Esophagus squamous epithelium (tissue), 5 donors: ENCODE measurements around the gene ADAMTS3. TPM values are rescaled to one million over a fixed set of nuclear protein-coding genes. Genes with fewer than 3 reads are reported as not detected.

Experiments used
- DNase-seq: peaks from one replicate; lab custom pipeline; 2025; lab: John Stamatoyannopoulos, UW
- H3K27ac ChIP-seq, 4 donors: fragments of 200-600 bp; sonication (generic); one replicate each; pipeline ENCODE4 v1.5.1; 2016 to 2019; ENCODE audit warnings: mild to moderate bottlenecking in 1 of 4
- H3K27me3 ChIP-seq, 4 donors: fragments of 200-600 bp; sonication (generic); 1 replicate in 3 of 4; 2 replicates in 1 of 4; pipeline versions ENCODE4 v1.5.1 to v1.6.0; 2017 to 2021; ENCODE audit warnings: antibody characterized with exemption in 1 of 4
- H3K36me3 ChIP-seq, 3 donors: fragments of 200-600 bp; sonication (generic); one replicate each; pipeline ENCODE4 v1.5.1; 2016 to 2019
- H3K4me1 ChIP-seq, 3 donors: fragments of 200-600 bp; sonication (generic); one replicate each; pipeline ENCODE4 v1.5.1; 2017 to 2019
- H3K4me3 ChIP-seq, 4 donors: fragments of 200-600 bp; sonication (generic); 1 replicate in 3 of 4; 2 replicates in 1 of 4; pipeline ENCODE4 v1.5.1; 2016 to 2019; ENCODE audit warnings: mild to moderate bottlenecking in 2 of 4, moderate library complexity in 1 of 4
- H3K9me3 ChIP-seq, 3 donors: fragments of 200-600 bp; sonication (generic); one replicate each; pipeline ENCODE4 v1.5.1; 2016 to 2019
- POLR2A ChIP-seq, 4 donors: fragments of 450-650 bp; IDR thresholded peaks; one replicate each; pipeline ENCODE4 v1.6.1; 2017; ENCODE audit warnings: antibody characterized with exemption in 4 of 4, mild to moderate bottlenecking in 4 of 4, moderate library complexity in 3 of 4
- WGBS, 2 donors: methylation state at CpG; one replicate each; pipeline ENCODE4 v1.1.5; 2018; 5-methylcytosine and 5-hydroxymethylcytosine counted together
- intact Hi-C: fragments of 100-400 bp; cut with DNase I; formaldehyde crosslinking; loops from one replicate; pipeline ENCODE4 v1.15.0; 2022
- total RNA-seq, 4 donors: library from RNA; depleted of rRNA; stranded (reverse); fragments of >200 nt; gene quantifications; one replicate each; pipeline ENCODE4 v1.1.0, GENCODE V29; 2016
- TF ChIP-seq, protein P1 (sequence below), 6 experiments: fragments of 450-650 bp in 4 of 6; fragments of 200-600 bp in 2 of 6; sonication (generic) in 2 of 6; IDR thresholded peaks; one replicate each; pipeline ENCODE4 v1.5.1; 2016 to 2019; ENCODE audit warnings: antibody characterized with exemption in 6 of 6, mild to moderate bottlenecking in 4 of 6, moderate library complexity in 4 of 6
- donor health status: DM: yes; HTN: yes; CAD: no.

Gene ADAMTS3
- total RNA-seq, 4 donors from 2014 or later = 0.15 to 0.57 (median 0.18) TPM; not detected in 1

DNA sequence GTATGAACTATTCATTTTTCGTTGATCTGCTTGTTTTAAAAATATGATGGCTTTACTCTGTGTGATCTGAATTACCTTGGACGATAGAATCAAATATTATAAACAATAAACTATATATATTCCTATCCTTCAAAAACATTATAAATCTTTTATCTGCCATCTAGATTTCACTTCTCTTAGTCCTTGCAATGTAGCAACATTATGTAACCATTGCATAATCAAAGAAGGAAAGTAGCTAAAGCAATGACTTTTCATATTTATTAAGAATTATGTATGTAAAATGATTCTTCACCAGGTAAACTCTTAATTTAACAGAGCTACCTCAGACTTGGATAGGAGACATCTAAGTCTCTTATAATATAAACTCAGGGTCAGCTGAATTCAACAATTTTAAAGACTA, 210.5 kb downstream of the ADAMTS3 start:
- DNase-seq = no peak
- no peak overlapping the region for H3K4me3 ChIP-seq
- intact Hi-C loops = no loop called here
- H3K9me3 ChIP-seq = no peaks in the 10 kb centered on the region
- 70 to 75% methylated on average over 2 of the region's 2 CpGs for WGBS, 2 donors
- H3K4me1 ChIP-seq = no peaks in the 10 kb centered on the region
- H3K36me3 ChIP-seq = no peaks in the 10 kb centered on the region
- TF ChIP-seq, protein P1, sequence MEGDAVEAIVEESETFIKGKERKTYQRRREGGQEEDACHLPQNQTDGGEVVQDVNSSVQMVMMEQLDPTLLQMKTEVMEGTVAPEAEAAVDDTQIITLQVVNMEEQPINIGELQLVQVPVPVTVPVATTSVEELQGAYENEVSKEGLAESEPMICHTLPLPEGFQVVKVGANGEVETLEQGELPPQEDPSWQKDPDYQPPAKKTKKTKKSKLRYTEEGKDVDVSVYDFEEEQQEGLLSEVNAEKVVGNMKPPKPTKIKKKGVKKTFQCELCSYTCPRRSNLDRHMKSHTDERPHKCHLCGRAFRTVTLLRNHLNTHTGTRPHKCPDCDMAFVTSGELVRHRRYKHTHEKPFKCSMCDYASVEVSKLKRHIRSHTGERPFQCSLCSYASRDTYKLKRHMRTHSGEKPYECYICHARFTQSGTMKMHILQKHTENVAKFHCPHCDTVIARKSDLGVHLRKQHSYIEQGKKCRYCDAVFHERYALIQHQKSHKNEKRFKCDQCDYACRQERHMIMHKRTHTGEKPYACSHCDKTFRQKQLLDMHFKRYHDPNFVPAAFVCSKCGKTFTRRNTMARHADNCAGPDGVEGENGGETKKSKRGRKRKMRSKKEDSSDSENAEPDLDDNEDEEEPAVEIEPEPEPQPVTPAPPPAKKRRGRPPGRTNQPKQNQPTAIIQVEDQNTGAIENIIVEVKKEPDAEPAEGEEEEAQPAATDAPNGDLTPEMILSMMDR (IDR thresholded peaks at IDR 0.05) = no peak
- no peak for TF ChIP-seq POLR2A (IDR thresholded peaks at IDR 0.05)
- H3K27me3 ChIP-seq = no peaks in the 10 kb centered on the region
- no peak overlapping the region for H3K27ac ChIP-seq

DNA sequence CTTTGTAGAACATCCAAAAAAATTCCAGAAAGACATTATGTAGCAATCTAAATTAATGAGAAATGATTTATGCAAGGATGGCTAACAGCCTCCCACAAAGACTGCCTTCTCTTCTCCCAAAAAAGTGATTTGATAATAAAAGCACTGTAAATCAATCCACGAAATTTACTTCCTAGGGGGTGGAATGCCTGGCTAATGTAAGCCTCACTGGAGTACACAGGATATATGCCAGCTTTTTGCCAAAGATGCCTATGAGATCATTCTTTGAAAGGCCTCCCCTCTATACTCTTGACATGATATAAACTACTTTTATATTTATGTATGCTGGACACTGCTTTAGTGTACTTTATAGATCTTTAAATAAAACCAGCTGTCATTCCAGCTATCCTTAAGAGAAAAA, 211.1 kb downstream of the ADAMTS3 start:
- no peaks in the 10 kb centered on the region for H3K27me3 ChIP-seq
- H3K4me3 ChIP-seq = no peak overlapping the region
- H3K27ac ChIP-seq = no peak overlapping the region
- no peaks in the 10 kb centered on the region for H3K4me1 ChIP-seq
- H3K9me3 ChIP-seq = no peaks in the 10 kb centered on the region
- no peaks in the 10 kb centered on the region for H3K36me3 ChIP-seq
- 35 to 52% methylated on average over 1 of the region's 1 CpG for WGBS, 2 donors
- intact Hi-C loops = no loop called here
- DNase-seq = no peak
- no peak for TF ChIP-seq POLR2A (IDR thresholded peaks at IDR 0.05)
- TF ChIP-seq, protein P1 (IDR thresholded peaks at IDR 0.05) = no peak

DNA sequence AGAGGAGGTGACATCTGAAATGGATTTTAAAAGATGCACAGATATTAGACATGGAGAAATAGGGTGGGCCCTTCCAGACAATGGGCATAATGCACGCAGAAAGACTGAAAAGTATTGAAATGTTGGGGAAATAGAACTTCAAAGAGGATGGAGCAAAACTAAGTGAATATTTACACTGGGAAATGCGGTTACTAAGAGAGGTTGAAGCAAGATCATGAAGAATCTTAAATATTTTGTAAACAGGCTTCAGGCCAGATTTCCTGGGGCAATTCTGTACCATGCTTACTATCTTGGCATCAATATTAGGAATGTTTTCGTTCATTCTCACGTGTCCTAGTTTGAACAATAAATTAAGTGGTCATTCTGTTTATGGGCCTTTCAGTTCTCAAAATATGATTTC, 216.3 kb downstream of the ADAMTS3 start:
- Histone ChIP-seq H3K27ac (no peak overlapping the region), H3K9me3 (no peaks in the 10 kb centered on the region), H3K27me3 (no peaks in the 10 kb centered on the region), H3K36me3 (no peaks in the 10 kb centered on the region), H3K4me1 (no peaks in the 10 kb centered on the region), H3K4me3 (no peak overlapping the region)
- no peak for DNase-seq
- intact Hi-C loops = no loop called here
- 26 to 45% methylated on average over 4 of the region's 4 CpGs for WGBS, 2 donors
- TF ChIP-seq, protein P1 (IDR thresholded peaks at IDR 0.05) = no peak
- no peak for TF ChIP-seq POLR2A (IDR thresholded peaks at IDR 0.05)

DNA sequence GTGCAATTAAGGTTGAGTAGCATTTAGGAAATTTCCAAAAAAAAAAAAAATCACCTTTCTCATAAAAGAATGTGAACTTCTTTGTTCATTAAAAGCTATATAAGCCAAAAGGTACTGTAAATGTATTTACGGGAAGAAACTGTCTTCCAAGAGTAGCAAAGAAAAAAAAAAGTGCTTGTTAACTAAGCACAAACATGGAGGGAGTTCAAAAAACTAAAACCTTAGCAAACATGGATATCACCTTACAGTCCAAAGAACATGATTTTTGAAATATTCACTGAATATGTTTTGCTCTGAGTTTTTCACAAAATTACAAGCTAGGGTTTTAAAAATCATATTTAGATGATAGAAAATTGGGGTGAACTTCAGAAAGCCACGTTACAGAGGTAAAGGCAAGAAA, 217.5 kb downstream of the ADAMTS3 start:
- 44 to 75% methylated on average over 2 of the region's 2 CpGs for WGBS, 2 donors
- Histone ChIP-seq H3K27ac (no peak overlapping the region), H3K9me3 (no peaks in the 10 kb centered on the region), H3K4me1 (no peaks in the 10 kb centered on the region), H3K36me3 (no peaks in the 10 kb centered on the region), H3K4me3 (no peak overlapping the region), H3K27me3 (no peaks in the 10 kb centered on the region)
- DNase-seq = no peak
- no peak for TF ChIP-seq POLR2A (IDR thresholded peaks at IDR 0.05)
- TF ChIP-seq, protein P1 (IDR thresholded peaks at IDR 0.05) = no peak
- intact Hi-C loops = no loop called here

DNA sequence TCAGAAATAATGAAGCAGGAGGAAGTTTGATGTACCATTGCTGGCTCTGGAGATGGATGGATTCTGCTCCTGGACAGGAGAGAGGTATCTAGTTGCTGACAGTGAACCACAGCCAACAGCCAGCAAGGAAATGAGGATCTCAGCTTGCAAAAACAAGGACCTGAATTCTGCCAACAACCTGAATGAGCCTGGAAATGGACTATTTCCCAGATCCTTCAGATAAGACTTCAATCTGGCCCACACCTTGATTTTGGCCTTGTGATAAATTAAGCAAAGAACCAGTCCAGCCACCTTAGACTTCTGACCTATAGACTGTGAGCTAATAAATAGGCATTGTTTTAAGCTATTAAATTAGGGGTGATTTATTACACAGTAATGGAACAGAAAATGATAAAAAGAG, 220.3 kb downstream of the ADAMTS3 start:
- no peak overlapping the region for H3K4me3 ChIP-seq
- H3K4me1 ChIP-seq = no peaks in the 10 kb centered on the region
- H3K27me3 ChIP-seq = no peaks in the 10 kb centered on the region
- H3K9me3 ChIP-seq = no peaks in the 10 kb centered on the region
- TF ChIP-seq POLR2A (IDR thresholded peaks at IDR 0.05) = no peak
- TF ChIP-seq, protein P1 (IDR thresholded peaks at IDR 0.05) = no peak
- H3K27ac ChIP-seq = no peak overlapping the region
- no peaks in the 10 kb centered on the region for H3K36me3 ChIP-seq
- no peak for DNase-seq
- intact Hi-C loops = no loop called here
